DND-41 (cell line): ENCODE results near the gene EPN2.

ENCODE experiments used
- ATAC-seq: fragments of 200-7000 bp; cut with Tn5 transposase; 3 replicates; pipeline ENCODE4 v1.9.1; 2021; ENCODE audit warnings: low read depth; ENCODE audit not compliant: insufficient read depth
- DNase-seq: peaks from one replicate; pipeline ENCODE4 v3.0.0-alpha.2; 2020
- H2AFZ ChIP-seq: 2 replicates; pipeline ENCODE4 v1.6.0; 2012; ENCODE audit warnings: low read depth, low read length
- H3K27ac ChIP-seq: 2 replicates; pipeline ENCODE4 v1.5.1; 2012; ENCODE audit warnings: low read length, inconsistent platforms
- H3K27me3 ChIP-seq: fragments of 200-600 bp; sonication (generic); 2 replicates; pipeline ENCODE4 v1.6.0; 2012; ENCODE audit warnings: low read length, mild to moderate bottlenecking, inconsistent platforms; ENCODE audit not compliant: insufficient read depth, poor library complexity
- H3K36me3 ChIP-seq: 2 replicates; pipeline ENCODE4 v1.5.1; 2012; ENCODE audit warnings: low read length, inconsistent platforms; ENCODE audit not compliant: insufficient read depth
- H3K4me1 ChIP-seq: 2 replicates; pipeline ENCODE4 v1.5.1; 2012; ENCODE audit warnings: mild to moderate bottlenecking, low read length; ENCODE audit not compliant: insufficient read depth
- H3K4me2 ChIP-seq: 2 replicates; pipeline ENCODE4 v1.6.0; 2012; ENCODE audit warnings: mild to moderate bottlenecking, moderate library complexity, low read length, inconsistent platforms; ENCODE audit not compliant: insufficient read depth
- H3K4me3 ChIP-seq, 2 experiments: fragments of 200-600 bp in 1 of 2; shearing (Covaris generic) in 1 of 2; 2 replicates each; pipeline ENCODE4 v1.5.1; 2012 to 2016; ENCODE audit warnings: inconsistent platforms in 2 of 2, low read length in 2 of 2, mild to moderate bottlenecking in 2 of 2, low read depth in 1 of 2, moderate library complexity in 1 of 2
- H3K79me2 ChIP-seq: 2 replicates; pipeline ENCODE4 v1.6.0; 2012; ENCODE audit warnings: low read length, inconsistent platforms; ENCODE audit not compliant: insufficient read depth
- H3K9ac ChIP-seq: 2 replicates; pipeline ENCODE4 v1.6.0; 2012; ENCODE audit warnings: low read depth, mild to moderate bottlenecking, inconsistent platforms, low read length, moderate library complexity
- H3K9me3 ChIP-seq: 2 replicates; pipeline ENCODE4 v1.5.1; 2012; ENCODE audit warnings: low read length, moderate library complexity, mild to moderate bottlenecking, inconsistent platforms; ENCODE audit not compliant: insufficient read depth, severe bottlenecking
- H4K20me1 ChIP-seq: 2 replicates; pipeline ENCODE4 v1.6.0; 2012; ENCODE audit warnings: low read length; ENCODE audit not compliant: insufficient read depth
- EZH2 ChIP-seq: IDR thresholded peaks from 3 replicates; pipeline ENCODE4 v1.6.1; 2012; ENCODE audit warnings: borderline replicate concordance, low read depth, mild to moderate bottlenecking, moderate library complexity, low read length, inconsistent platforms; ENCODE audit not compliant: severe bottlenecking
- TF ChIP-seq, protein P1 (sequence below): IDR thresholded peaks from 2 replicates; pipeline ENCODE4 v1.5.1; 2012; ENCODE audit warnings: borderline replicate concordance, low read length, moderate library complexity, mild to moderate bottlenecking; ENCODE audit not compliant: poor library complexity, severe bottlenecking; ENCODE audit errors: extremely low read depth

The EPN2 gene

DNA sequence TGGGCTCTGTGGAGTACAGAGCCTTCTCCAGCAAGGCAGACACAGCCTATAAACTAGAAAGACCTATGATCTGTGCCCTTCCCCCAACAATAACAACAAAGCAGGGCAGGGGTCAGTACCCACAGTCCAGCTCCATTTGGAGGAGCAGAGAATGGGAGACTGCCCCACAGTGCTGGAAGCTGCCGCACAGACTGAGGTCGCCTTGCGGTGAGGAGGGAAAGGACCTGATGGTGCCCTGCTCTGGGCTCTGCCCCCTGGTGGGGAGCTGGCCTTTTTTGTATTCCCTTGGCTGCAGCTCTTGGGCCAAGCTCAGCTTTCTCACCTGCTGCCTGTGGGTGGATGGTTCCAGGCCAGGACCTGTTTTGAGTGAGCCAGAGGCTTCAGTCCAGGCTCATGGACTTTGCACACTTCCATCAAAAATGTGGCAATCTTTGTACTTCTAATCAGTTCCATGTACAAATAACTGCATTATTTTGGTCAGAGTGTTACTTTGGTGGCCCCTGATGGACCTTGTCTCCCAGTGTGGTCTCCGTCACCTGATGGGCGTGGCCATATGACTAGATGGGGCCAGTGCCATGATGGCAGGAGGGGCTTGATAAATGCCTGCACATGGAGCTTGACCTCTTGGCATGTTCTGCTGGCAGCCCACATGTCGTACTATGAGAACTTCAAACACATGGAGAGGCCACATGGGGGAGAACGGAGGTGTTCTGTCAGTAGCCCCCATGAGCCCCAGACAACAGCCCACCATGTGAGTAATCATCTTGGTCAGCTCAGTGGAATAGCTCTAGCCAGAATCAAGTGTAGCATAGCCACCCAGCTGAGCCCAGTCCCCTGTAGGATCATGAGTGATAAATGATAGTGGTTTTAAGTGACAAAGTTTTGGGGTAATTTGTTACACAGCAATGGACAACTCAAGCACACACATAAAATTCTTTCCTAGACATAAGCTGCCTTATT is 101.1 kb downstream of the EPN2 start:
- no peaks in the 10 kb centered on the region for H3K9me3 ChIP-seq
- H3K79me2 ChIP-seq = no peaks in the 10 kb centered on the region
- DNase-seq = peak; percentile 47
- H3K27ac ChIP-seq = no peak overlapping the region
- H3K4me3 ChIP-seq = no peak overlapping the region
- peaks cover 32% of the 10 kb centered on the region for H4K20me1 ChIP-seq
- H3K4me1 ChIP-seq = no peaks in the 10 kb centered on the region
- peaks cover 14% of the 10 kb centered on the region for H3K27me3 ChIP-seq
- H3K36me3 ChIP-seq = no peaks in the 10 kb centered on the region
- no peak overlapping the region for H3K4me2 ChIP-seq
- peak; percentile 78 for ATAC-seq
- H2AFZ ChIP-seq = no peak overlapping the region
- H3K9ac ChIP-seq = no peak overlapping the region
- TF ChIP-seq EZH2 = no peak
- TF ChIP-seq, protein P1, sequence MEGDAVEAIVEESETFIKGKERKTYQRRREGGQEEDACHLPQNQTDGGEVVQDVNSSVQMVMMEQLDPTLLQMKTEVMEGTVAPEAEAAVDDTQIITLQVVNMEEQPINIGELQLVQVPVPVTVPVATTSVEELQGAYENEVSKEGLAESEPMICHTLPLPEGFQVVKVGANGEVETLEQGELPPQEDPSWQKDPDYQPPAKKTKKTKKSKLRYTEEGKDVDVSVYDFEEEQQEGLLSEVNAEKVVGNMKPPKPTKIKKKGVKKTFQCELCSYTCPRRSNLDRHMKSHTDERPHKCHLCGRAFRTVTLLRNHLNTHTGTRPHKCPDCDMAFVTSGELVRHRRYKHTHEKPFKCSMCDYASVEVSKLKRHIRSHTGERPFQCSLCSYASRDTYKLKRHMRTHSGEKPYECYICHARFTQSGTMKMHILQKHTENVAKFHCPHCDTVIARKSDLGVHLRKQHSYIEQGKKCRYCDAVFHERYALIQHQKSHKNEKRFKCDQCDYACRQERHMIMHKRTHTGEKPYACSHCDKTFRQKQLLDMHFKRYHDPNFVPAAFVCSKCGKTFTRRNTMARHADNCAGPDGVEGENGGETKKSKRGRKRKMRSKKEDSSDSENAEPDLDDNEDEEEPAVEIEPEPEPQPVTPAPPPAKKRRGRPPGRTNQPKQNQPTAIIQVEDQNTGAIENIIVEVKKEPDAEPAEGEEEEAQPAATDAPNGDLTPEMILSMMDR = peak; percentile 61

DNA sequence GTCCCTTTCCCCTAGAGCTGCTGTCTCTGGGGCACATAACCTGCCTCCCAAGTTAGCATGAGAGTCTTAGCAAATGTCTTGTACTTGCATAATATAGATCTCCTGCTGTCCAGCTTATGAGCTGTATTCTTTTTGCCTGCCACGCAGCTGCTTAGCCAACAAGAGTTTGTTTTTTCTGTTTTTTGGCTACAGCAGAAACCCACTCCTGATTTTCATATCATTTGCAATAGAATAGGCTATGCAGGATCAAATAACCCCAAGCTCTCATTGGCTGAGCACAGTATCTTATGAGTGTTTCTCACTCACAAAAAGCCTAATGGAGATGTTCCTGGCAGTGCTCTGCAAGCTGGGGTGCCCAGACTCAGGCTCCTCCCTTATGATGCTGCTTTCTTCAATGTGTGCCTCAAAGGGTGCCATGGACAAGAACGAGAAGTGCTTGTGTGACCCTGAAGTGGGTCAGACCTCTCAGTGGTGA is 102.2 kb downstream of the EPN2 start:
- H4K20me1 ChIP-seq = peaks cover 36% of the 10 kb centered on the region
- TF ChIP-seq, protein P1 = no peak
- TF ChIP-seq EZH2 = no peak
- no peaks in the 10 kb centered on the region for H3K79me2 ChIP-seq
- no peak overlapping the region for H3K27ac ChIP-seq
- no peak for ATAC-seq
- no peaks in the 10 kb centered on the region for H3K9me3 ChIP-seq
- no peak overlapping the region for H2AFZ ChIP-seq
- H3K9ac ChIP-seq = no peak overlapping the region
- H3K36me3 ChIP-seq = no peaks in the 10 kb centered on the region
- no peak for DNase-seq
- no peak overlapping the region for H3K4me2 ChIP-seq
- H3K4me3 ChIP-seq = no peak overlapping the region
- no peaks in the 10 kb centered on the region for H3K4me1 ChIP-seq
- H3K27me3 ChIP-seq = peaks cover 12% of the 10 kb centered on the region

DNA sequence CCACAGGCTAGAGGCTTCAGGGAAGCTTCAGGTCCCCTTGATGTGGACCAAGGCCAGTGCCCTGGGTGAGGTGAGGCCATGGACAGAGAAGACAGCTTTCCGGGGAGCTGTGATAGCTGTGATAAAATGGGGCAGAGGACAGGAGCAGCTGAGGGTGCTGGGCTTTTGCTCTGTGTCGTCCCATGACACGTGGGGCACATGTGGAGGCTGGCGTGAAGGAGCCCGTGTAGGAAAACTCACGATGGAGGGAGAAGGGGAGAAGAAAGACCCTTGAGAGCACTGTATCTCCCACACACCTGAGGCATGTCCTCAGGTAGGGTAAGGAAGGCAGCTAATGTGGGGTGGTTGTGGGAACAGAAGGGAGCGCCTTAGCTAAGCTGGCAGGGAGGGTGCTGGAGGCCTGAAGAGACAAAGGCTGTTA is 104.1 kb downstream of the EPN2 start:
- no peaks in the 10 kb centered on the region for H3K9me3 ChIP-seq

More for the DNA sequence above, 104.1 kb downstream of the EPN2 start:
- H3K9ac ChIP-seq = no peak overlapping the region
- H3K4me1 ChIP-seq = no peaks in the 10 kb centered on the region
- ATAC-seq = no peak
- no peak overlapping the region for H3K4me2 ChIP-seq
- no peak overlapping the region for H3K4me3 ChIP-seq
- DNase-seq = no peak
- peaks cover 8% of the 10 kb centered on the region for H3K27me3 ChIP-seq
- no peak overlapping the region for H3K27ac ChIP-seq
- H3K36me3 ChIP-seq = no peaks in the 10 kb centered on the region
- H2AFZ ChIP-seq = no peak overlapping the region
- TF ChIP-seq, protein P1 = no peak
- TF ChIP-seq EZH2 = no peak
- H4K20me1 ChIP-seq = peaks cover 46% of the 10 kb centered on the region
- no peaks in the 10 kb centered on the region for H3K79me2 ChIP-seq
